ENCODE results near the gene FTHL17. TPM values are rescaled to one million over a fixed set of nuclear protein-coding genes. Genes with fewer than 3 reads are reported as not detected.

The FTHL17 gene
- total RNA-seq, 1 donor from 2014 or later: not detected

DNA sequence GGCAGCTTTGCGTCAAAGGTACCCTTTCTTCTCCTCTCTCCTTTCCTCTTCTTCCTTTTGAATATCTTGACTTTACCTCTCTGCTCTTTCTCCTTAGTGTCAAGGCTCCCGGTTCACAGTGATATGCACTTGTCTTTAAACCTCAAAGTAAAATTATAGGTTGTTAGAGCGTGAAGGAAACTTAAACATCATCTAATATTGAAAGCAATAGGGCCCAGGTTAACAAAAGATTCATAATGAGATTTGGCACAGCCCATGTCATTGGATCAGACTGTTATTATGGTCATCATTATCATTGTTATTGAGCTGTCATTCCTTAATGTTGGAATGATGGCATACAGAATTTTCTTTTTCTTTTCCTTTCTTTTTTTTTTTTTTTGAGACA, 32.5 kb downstream of the FTHL17 start:
- no peak for DNase-seq (ENCODE audit: extremely low read depth, low read depth, low spot score)

DNA sequence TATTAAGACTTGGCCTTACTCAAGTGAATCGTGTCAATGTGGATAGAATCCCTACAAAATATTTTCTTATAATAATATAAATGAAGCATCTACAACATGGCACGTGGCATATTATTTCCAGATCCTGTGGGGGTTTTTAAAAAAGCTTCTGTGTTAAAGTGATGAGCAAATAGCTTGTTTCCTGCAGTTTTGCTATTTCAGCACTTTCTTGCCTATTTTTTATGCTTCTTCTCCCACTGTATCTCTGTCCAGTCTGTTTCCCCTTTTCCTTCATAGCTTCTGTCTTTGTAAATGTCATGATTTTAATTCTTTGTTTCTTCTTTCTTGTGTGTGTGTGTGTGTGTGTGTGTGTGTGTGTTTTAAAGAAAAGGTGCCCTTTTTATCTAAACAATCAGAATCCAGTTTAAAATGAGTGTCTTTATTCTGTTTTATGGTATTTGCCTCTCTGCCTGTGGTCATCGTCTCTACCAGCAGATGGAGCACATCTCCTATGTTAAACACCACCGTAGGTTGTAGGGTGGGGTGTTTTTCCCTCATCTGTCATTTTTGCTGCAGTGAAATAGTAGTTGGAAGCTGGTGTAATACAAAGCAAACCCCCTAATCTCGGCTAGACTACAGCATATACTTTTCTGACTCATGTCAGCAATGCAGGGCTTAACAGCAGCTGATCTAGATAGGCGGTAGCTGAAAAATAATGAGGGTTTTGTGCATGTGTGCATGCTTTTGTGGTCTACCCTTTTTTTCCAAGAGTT, 33.1 kb downstream of the FTHL17 start:
- DNase-seq (ENCODE audit: extremely low read depth, low read depth, low spot score): no peak

DNA sequence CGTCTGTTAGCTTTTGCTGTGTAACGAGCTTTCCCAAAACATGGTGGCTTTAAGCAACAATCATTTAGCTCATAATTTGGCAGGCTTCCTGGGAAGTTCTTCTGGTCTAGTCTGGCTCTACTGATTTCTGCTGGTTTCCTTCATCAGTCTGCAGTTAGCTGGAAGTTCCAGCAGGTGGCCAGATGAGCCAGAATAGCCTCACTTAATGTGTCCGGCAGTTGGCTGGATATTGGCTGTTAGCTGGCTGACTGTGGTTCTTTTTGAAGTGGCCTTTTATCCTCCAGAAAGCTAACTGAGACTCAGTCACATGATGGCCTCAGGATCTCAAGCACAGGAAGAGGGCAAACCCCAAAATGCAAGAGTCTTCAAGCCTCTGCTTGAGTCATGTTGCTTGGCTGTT, 34.9 kb downstream of the FTHL17 start:
- no peak for DNase-seq (ENCODE audit: extremely low read depth, low read depth, low spot score)

DNA sequence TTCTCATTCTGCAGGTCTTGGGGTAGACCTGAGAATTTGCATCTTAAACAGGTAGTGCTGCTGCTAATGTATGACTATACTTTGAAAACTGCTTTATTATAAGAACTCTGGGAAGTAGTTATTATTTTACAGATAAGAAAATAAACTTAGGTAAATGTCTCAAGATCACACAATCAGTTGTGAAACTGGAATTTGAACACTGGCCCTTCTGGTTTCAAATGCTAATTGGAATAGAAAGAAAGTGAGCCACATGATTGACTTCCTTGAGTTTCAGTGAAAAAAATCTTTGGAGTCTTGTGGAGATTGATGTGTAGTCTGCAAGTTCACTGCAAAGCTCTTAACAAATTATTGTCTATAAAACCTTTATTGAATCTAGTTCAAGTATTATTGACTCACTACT, 44.5 kb downstream of the FTHL17 start:
- DNase-seq (ENCODE audit: extremely low read depth, low read depth, low spot score): no peak

DNA sequence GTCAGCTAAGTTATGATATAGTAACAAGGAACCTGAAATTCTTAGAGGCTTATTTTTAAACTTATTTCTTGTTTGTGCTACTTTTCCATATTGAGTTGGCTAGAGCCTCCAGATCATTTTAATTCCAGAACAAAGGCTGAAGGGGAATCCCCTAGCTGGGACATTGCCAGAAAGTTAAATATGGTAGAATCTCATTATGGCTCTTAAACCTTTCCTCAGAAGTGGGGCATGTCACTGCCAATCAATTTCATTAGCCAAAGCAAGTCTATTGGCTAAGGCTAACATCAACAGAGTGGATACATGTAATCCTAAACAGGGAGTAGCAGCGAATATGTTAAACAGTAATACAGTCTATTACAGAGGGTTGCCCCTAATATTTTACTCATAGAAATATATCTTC, 47.0 kb downstream of the FTHL17 start:
- DNase-seq (ENCODE audit: extremely low read depth, low read depth, low spot score): no peak

DNA sequence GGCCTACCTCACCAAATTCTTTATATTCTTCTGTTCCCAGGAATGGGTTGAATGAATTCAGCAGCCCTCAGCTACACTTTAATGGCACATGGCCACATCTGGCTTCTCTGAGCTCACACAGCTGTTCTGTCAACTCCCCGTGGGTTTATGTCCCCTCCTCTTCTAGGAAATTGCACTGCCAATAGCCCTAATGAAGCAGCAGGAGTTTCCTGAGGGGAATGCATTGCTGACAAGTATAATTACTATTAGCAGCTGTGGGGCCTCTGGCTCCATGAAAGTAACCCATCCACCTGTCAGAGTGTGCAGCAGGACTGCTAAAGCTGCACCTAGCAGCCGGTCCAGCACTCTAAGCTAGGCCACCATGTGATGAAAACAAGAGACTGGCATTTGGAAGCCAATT, 50.3 kb downstream of the FTHL17 start:
- no peak for DNase-seq (ENCODE audit: extremely low read depth, low read depth, low spot score)

Other genes starting within 250 kb of the FTHL17 start
- gene TAB3, start 182.8 kb downstream of the FTHL17 start, total RNA-seq: 13.8 and 21.1 TPM in 2 replicates

Measured in glomerular endothelial cell (primary cell).